Measurements from ENCODE around the gene SCN3B.

SCN3B gene

DNA sequence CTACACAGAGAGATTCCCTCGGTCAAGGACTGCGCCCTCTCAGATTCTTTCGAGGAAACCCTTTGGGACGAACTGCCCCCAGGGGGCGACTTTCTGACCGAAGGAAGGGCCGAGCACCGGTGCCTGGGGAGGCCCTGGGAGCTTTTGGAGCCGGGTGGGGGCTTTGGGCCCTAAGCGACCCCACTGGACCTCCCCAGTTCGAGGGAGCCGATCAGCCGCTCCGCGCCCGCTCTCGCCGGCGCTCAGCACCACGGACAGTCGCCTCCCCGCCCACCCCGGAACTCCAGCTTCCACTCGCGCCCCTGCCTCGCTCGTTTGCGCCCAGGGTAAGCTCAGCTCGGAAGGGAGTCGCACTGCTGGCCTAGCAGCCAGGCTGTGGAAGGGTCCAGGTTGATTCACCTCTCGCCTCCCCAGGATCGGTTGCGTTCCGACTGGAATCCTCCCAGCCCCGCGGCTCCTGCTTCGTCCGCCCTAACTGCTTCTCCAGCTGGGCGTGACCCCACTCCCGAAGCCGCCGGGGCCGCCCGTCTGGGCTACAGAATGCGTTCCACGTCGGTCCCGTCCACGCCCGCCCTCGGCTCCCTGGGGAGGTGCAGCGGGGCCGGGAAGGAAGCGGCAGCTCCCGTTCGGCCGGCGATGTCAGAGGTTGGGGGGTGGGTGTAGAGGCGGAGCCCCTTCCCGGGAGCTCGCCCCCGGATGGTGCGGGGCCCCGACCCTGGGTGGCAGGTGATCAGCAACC lies 428 bp downstream of the SCN3B start:
- no peak for DNase-seq (ENCODE audit: low read depth)

DNA sequence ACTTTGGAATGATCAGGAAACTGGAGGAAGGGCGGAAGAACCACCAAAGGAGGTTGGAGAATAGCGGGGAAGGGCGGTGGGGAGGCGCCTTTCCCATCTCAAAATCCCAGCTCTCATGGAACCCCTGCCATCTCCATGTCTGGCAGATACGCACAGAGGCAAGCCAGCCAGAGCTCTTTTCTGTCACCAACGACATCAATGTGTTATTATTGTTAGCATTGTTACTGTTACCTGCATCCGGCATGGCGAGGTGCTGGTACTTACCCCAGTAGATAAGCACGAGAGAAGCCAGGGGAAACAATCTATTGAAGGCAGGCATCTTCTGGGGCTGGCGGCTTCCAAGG lies 969 bp downstream of the SCN3B start:
- DNase-seq (ENCODE audit: low read depth): no peak

DNA sequence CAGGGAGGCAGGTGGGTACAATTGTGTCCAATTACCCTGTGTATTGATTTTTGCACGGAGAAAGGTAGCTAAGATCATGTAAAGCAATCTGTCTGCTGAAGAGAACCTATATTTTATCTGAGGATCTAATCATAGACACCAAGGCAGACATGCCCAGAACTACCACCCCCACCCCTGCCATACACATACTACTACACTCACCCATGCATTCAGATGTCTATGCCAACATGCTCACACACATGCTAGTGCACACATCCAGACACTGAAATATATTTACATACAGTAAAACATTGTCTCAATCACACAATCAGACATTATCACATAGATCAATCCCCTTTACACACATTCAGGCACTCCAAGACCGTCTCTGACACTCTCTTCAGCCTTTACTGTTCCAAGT lies 1.8 kb downstream of the SCN3B start:
- no peak for DNase-seq (ENCODE audit: low read depth)

DNA sequence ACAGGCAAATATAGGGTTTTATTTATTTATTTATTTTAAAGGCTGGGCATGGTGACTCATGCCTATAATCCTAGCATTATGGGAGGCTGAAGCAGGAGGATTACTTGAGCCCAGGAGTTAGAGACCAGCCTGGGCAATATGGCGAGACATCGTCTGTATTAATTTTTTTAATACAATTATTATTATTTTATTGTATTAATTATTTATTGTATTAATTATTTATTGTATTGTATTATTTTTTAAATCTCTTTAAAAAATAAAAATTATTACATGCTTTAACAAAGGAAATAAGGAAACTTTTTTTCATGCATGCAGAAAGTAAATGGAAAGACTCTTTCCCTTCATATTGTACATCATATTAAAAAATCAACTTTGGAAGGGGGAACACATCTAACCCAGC lies 3.5 kb downstream of the SCN3B start:
- DNase-seq (ENCODE audit: low read depth): no peak

DNA sequence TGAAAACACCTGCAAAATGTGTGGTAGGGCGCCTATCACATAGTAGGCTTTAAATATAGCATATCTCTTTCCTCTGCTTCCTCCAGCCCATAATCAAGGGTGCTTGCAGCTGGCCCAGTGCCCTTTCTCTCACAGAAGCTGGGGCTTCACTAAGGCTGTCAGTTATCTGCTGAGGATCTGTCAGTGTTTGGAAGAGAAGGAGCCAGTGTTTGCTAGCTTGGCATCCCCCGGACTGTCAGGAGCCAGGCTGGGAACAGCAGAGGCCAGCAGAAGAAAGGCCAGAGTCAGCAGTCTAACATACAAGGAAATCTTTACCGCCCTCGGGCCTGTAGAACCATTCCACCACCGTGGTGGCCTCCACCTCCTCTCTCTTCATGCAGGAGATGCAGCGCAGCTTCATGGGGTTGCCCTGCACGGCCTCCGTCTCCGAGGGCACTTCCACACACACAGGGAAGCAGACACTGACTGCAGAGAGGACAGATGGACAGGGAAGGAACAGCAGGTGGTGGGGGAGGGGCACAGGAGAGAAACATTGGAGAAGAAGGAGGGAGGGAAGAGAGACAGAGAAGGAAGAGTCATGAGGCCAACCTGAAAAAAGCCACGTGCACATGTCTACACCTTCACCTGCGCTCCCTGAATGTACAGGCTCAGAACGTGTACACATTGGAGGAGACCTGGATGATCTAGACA lies 9.0 kb downstream of the SCN3B start:
- DNase-seq (ENCODE audit: low read depth): no peak

DNA sequence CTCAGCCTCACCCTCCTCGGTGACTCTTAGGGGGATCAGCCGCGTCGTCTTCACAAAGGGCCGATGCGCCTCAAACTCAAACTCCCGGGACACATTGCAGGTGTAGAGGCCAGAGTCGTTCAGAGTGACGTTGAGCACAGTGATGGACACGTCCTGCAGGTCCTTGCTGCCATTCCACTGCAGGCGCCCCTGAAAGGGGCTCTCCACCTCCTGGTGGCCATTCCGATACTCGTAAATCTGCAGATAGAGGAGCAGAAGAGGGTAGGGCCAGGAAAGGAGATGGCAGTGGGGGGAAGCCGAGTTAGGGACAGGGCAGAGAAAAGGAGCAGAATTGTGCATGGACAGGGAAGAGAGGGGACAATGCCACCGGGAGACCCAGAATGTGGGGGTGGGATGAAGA lies 12.0 kb downstream of the SCN3B start:
- no peak for DNase-seq (ENCODE audit: low read depth)

DNA sequence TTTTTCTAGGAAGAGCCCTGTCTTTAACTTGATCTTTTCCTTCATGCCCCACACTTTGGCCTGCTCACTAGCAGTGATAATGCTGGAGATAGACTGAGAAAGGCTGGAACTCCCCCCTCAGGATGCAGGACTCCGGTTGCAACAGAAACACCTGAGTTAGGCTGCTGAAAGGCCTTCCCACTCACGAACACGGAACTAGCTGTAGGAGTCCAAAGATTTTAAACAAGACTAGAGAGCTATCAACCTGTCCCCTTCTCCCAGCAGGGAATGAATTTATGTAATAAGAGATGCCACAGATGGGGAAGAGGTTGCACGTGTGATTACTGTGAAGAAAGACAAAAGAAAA lies 13.0 kb downstream of the SCN3B start:
- DNase-seq (ENCODE audit: low read depth): no peak

DNA sequence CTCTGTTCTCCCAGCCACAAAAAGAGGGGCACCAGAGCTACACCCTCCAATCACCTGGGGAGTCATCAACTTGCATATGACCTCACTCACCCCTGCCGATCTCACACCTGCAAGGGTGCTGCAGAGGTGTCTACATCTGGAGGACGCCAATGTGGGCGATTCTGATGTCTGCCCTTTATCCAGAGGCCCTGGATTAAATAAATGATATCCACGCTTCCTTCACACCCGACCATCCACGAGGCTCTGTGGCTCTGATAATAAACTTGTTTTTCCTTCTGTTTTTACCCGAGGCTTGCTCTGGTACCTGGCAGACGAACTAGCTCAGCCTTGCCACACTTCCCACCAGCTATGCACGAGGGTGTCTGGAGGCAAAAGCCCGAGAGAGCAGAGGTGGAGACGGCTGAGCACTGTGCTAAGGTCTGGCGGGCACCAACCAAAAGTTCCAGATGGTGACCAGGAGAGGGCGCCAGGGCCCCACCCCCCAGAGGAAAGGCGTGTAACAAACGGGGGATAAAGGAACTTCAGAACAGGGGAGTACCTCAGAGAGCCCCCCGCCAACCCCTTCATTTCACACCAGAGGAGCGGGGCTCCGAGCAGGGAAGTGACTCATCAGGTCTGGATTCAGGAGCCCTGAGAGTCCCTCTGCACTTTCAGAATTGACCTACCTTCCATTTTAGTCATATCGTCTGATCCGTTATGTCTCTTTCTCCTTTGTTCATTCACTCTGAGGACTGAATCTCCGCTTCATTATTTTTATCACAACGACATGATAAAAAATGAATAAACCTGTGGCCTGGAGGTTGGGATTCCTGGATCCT lies 13.5 kb downstream of the SCN3B start:
- no peak for DNase-seq (ENCODE audit: low read depth)

DNA sequence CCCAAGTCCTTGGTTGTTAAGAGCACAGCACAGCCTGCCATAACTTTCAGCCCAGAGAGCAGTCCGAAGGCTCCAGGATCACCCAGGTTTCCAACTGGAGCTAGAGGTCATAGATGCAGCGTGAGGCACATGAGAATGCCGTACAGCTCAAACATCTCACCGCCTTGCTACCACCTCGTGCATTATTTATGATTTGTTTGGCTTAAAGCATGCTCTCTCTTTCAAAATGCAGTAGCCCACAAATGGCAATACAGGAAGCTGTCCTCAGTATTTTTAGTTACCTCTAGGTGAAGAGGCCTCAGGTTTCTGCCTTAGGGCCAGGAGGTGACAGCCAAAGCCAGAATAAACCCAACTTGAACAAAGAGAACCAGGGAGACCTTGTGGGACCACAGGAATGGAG lies 14.4 kb downstream of the SCN3B start:
- DNase-seq (ENCODE audit: low read depth): no peak

DNA sequence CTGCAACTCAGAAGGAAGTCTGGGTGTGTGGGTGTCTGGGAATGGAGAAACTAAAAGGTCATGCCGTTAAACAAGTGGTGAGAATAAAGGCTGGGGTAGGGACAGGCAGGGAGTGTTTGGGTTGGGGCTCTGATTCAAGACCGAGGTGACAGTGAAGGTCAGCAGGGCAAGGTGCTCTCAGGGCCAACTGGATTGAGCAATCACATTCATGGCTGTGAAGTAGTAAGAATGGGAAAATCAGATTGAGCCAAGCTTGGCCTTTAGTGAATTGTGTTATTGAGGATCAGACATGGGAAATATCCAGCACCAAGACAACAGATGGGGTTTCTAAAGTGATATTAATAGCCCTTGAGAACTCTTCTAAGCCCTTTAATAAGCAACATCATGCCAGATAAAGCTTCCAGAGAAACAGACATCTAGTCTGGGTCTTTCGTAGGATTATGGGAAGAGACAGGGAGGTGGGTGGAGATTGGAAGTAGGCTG lies 24.3 kb downstream of the SCN3B start:
- DNase-seq (ENCODE audit: low read depth): no peak

DNA sequence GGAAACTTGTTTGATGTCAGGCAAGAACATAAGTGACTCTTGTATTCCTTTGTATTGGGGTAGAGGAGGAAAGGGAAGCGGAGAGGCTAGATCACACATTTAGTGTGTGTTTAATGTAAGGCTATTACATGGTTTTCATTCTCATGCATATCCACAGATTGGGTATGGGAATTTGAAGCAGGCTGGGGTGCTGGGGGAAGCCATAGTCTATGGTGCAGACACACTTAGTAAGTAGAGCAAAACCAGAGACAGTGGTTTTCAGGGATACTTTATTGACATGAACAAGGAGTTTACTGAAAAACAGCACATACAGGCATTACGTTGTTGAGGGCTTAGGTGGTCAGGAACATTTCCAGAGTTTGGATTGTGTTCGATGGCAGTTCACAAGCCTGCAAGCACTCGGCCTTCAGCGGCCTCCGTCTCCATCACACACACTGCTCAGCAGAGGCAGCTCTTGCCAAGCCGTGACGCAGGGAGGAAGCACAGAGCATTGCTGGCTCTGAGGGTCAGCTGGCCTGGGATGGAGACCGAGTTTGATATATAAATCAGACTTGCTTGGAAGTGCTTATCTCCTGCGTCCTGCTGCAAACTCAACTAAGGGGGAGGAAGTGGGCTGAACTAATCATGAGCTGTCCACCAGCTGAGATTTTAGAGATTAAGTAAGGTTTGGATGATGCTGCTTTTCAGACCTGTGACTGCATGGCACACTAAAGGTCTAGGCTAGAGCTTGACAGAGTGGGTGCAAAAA lies 25.3 kb downstream of the SCN3B start:
- no peak for DNase-seq (ENCODE audit: low read depth)

DNA sequence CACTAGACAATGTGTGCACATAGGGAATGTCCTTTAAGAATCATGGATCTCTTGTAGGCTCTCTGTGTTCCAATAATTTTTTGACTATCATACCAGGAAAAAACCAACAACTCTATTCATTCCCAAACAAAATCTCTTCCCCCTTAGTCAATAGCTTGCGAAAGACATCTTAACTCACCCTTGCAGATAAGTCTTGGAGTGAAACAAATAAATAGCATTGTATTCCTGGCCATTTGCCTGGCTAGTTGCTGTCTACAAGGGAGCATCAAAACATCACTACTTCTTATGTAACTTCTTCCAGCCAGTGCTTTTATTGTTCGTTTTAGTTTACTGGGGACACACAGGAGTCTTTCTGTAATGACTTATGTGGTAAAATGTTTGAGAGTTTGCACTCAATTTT lies 29.4 kb downstream of the SCN3B start:
- no peak for DNase-seq (ENCODE audit: low read depth)

DNA sequence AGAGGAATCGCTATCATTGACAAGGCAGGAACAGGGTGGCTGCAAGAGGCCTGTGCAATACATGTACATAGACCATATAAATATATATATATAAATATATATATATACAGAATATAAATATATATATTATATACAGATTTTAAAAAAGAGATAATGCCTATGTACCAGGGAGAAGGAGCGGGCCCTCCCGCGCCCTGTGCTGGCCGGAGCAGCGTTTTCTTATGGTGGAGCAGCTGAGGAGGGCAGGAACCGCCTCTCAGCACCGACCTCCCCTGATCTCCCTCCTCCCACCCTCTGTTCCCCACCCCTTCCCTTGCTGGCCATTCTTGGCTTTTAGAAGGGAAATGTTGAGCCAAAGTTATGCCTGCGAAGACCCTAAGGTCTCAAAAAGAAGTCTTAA lies 31.8 kb downstream of the SCN3B start:
- no peak for DNase-seq (ENCODE audit: low read depth)

DNA sequence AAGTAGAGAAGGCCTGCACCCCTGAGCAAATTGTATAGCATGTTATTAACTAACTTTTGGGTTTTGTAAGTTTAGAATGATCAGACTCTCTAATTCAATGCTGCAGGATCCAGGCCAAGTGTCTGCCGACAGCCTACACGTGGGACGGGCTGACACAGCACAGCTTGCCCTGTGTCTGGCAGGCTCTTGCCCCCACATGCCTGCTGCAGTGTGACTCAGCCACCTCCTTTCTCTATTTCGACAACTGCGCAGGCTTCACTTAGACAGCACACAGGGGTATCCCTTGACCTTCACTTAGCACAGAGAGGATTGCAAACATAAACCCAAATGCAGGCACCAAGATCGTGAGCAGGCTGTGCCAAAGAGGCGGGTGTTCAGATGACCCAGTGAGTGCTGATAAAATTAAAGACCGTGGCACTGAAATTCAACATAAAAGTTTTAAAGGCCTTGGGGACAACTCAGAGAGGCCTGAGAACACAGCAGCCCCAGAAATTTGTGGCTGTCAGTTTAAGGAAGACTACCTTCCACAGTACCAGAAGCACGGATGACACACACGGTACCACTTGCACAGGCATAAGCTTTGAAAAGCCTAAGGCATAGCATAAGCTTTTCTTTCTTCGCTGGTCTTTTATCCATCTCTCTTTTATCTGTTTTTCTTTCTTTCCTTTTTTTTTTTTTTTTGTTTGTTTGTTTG lies 37.8 kb downstream of the SCN3B start:
- DNase-seq (ENCODE audit: low read depth): no peak

DNA sequence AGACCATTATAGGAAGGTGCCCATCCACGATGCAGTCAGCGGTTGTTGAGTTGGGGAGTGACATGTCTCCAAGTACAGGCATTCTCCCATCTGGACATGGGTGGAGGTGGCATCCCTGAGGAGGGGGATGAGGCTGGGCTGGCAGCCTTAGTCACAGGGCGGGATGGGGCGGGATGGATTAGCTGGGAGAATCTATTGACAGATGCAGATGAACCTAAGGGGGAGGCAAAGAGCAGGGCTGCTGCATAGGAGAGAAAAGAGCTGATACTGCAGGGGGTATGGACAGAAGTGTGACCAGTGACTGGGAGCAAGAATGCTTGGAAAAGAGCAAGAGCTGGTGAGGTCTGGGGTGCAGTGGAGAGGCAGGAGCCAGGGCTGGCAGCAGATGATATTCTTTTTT lies 42.7 kb downstream of the SCN3B start:
- no peak for DNase-seq (ENCODE audit: low read depth)

DNA sequence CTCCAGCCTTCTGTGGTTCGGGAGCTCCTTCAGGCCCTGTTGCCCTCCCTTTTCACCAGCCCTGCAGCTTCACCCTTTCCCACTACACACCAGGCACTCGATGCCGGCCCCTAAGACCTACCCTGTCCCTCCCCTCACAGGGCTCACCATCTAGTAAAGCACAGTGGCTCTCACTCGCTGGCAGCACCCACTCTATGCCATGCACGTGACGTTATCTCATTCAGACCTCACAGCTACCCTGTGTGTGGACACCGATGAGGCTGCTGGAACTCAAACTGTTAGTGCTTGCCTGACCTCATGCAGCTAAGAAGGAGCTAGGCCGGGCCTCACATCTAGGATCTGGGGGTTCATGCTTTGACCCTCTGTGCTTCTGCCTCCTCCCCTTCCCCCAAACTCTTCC lies 45.5 kb downstream of the SCN3B start:
- DNase-seq (ENCODE audit: low read depth): no peak

DNA sequence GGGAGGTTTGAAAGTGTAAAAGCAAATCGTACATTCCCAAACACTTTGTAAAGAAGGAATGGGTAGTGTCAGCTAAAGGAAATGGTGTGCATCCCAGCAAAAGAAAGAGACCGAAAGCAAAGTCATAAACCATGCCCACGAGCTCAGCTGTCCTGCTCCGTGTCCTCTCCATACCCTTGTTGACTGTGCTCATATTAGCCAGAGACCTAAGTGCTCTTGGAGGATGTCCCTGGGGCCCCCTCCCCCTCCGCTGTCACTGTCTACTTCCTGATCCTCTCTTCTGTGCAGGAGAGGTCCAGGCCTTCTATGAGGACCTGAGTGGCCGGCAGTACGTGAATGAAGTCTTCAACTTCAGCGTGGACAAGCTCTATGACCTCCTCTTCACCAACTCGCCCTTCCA lies 46.1 kb downstream of the SCN3B start:
- no peak for DNase-seq (ENCODE audit: low read depth)

DNA sequence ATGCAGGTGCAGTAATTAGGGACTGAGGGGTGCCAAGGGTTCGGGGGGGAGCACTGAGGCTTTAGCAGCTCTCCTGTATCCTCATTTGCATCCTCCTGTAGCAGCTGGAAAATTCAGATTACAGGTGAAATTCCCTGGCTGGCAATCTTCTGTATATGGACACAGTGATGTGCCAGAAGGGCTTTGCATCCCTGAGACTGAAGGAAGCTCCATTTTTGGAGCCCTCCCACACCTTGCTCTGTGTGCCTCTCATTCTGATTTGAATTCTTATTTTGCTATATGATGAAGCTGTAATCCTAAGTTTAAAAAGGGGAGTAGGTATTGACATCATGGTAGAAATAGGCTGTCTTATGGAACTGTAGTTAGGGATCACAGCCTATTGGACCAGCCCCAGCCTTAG lies 46.6 kb downstream of the SCN3B start:
- DNase-seq (ENCODE audit: low read depth): no peak

DNA sequence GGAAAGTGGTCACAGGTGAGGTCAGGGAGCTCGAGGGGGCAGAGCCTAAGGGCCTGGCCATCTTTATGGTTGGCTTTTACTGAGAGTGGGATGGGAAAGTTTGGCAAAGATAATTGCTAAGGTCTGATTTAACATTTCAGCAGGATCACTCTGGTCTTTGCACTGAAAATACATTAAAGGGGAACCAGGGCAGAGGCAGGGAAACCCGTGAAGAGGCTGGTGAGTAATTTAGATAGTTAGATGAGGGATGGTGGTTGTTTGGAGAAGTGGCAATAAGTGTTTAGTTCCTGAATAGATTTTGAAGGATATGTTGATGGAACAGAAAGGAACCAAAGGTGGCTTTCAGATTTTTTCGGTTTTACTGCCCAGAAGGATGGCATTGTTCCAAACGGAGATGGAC lies 50.8 kb downstream of the SCN3B start:
- DNase-seq (ENCODE audit: low read depth): no peak

DNA sequence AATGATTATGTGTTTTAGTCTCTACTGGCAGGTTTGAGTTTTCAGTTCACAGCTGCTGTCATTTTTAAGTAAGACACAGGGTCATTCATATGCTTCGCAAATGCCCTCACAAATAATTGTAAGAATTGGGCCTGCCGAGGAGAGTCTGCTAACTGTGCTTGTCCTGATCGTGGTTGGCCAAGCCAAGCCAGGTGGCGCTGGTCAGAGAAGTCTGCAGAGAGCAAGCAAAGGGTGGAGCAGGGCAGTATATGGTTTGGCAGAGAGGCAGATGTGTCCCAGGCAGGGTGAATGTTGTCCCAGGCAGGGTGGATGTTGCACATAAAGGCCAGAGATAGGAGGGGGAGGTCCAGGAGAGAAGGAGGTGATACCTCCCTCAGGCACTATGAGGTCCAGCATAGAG lies 52.7 kb downstream of the SCN3B start:
- DNase-seq (ENCODE audit: low read depth): no peak

DNA sequence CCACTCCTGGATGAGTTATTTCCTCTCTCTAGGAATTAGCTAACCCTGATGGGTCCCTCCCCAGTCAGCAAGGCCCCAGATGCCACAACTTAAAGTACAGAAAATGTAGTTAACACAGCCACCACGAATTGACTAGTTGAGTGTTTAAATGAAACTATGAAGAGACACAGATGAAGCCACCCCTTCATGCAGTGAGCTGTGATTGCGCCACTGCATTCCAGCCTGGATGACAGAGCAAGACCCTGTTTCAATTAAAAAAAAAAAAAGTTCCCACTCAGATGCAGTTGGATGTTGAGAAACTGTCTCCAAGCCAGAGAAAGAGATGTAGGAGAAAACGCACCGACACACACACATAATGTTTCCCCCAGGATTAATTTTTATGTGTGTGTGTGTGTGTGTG lies 53.3 kb downstream of the SCN3B start:
- no peak for DNase-seq (ENCODE audit: low read depth)

DNA sequence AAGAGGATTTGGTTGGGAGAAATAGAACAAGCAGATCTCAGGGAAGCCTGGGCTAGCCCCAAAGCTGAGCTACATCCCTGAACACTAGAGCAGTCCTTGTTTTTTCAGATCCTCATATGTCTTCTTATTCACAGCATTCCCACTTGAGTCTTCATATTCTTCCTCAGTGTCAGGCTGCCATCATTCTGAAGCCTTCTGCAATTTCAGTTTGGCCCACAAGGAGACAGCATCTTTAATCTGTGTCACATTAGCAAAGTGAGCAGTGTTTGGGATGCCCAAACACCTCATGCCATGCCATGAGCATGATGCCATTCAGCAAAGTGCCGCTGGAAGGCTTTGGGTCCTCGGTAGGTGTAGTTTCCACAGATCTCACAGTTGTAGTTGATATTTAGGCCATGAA lies 56.6 kb downstream of the SCN3B start:
- no peak for DNase-seq (ENCODE audit: low read depth)

All from stimulated activated CD8-positive, alpha-beta memory T cell treated with anti-CD3 and anti-CD28 coated beads, Interleukin-15, amount 100 ng/mL, for 24 hours (primary cell).